Stimulated activated effector memory CD8-positive, alpha-beta T cell treated with anti-CD3 and anti-CD28 coated beads, Interleukin-12 subunit alpha, Interleukin-12 subunit beta, amount 100 ng/mL, for 72 hours (primary cell): ENCODE data around the gene NCR3LG1.

Source experiments
- ATAC-seq: fragments of 150-1000 bp; cut with Tn5 transposase; 2 replicates; pipeline ENCODE4 v1.10.0; 2021
- DNase-seq, 2 donors: peaks; one replicate each; pipeline ENCODE4 v3.0.0; 2021 to 2022; ENCODE audit warnings: low spot score in 2 of 2
- H3K27ac Mint-ChIP-seq: one replicate; pipeline ENCODE4 v1.8.0; 2022; ENCODE audit warnings: mild to moderate bottlenecking, mixed read lengths
- H3K36me3 Mint-ChIP-seq: one replicate; pipeline ENCODE4 v1.8.0; 2022; ENCODE audit warnings: mild to moderate bottlenecking, mixed read lengths
- H3K4me1 Mint-ChIP-seq: one replicate; pipeline ENCODE4 v1.8.0; 2022; ENCODE audit warnings: mixed read lengths
- H3K4me3 Mint-ChIP-seq: one replicate; pipeline ENCODE4 v1.8.0; 2022; ENCODE audit warnings: mild to moderate bottlenecking, mixed read lengths
- H3K9me3 Mint-ChIP-seq: one replicate; pipeline ENCODE4 v1.8.0; 2022; ENCODE audit warnings: mixed read lengths

Gene NCR3LG1

GRCh38 chr11:17353821-17354600 is 2.4 kb downstream of the NCR3LG1 start:
- H3K27ac Mint-ChIP-seq = peak overlapping the region; percentile 84
- H3K4me1 Mint-ChIP-seq = peaks cover 43% of the 10 kb centered on the region
- DNase-seq = no peak
- peaks cover 27% of the 10 kb centered on the region for H3K36me3 Mint-ChIP-seq
- peak overlapping the region; percentile 80 for H3K4me3 Mint-ChIP-seq
- no peak for ATAC-seq
- no peaks in the 10 kb centered on the region for H3K9me3 Mint-ChIP-seq

- H3K4me3 Mint-ChIP-seq = peak overlapping the region; percentile 80
- peaks cover 43% of the 10 kb centered on the region for H3K4me1 Mint-ChIP-seq
- peak overlapping the region; percentile 84 for H3K27ac Mint-ChIP-seq
- peaks cover 33% of the 10 kb centered on the region for H3K36me3 Mint-ChIP-seq
- peak; percentile 60 to 81 for DNase-seq
- H3K9me3 Mint-ChIP-seq = no peaks in the 10 kb centered on the region
- peak; percentile 49 for ATAC-seq
Observed at GRCh38 chr11:17354601-17354991, 3.0 kb downstream of the NCR3LG1 start.

DNA sequence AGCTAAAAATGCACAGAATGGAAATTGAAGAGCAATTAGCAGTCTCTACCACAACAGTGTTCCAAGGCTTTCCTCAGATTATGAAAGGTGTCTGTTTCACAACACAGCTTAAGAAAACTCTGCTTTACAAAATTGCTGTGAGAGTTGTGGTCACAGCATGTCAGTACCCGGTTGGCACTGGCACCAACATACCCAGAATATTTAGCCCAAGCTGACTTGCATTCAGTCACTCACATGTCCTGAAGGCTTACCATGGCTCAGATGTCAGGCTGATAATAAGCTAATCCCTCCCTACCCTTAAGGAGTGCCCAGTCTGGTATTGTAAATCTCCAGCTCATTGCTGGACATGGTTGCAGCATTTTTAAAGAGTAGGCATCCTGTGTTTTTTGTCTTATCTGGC is 14.9 kb downstream of the NCR3LG1 start:
- no peak for ATAC-seq
- Mint-ChIP-seq H3K27ac (no peak overlapping the region), H3K36me3 (peaks cover 50% of the 10 kb centered on the region), H3K9me3 (peaks cover 17% of the 10 kb centered on the region), H3K4me3 (no peak overlapping the region), H3K4me1 (peaks cover 20% of the 10 kb centered on the region)
- no peak for DNase-seq

- no peak for DNase-seq
- Mint-ChIP-seq H3K4me3 (no peak overlapping the region), H3K9me3 (peaks cover 26% of the 10 kb centered on the region), H3K36me3 (peaks cover 49% of the 10 kb centered on the region), H3K27ac (peak overlapping the region; percentile 54), H3K4me1 (peaks cover 16% of the 10 kb centered on the region)
- ATAC-seq = peak; percentile 68
Observed at GRCh38 chr11:17368551-17368950, 17.0 kb downstream of the NCR3LG1 start.

- Mint-ChIP-seq H3K27ac (peak overlapping the region; percentile 54), H3K4me3 (no peak overlapping the region), H3K4me1 (peaks cover 14% of the 10 kb centered on the region), H3K36me3 (peaks cover 45% of the 10 kb centered on the region), H3K9me3 (peaks cover 26% of the 10 kb centered on the region)
- no peak for DNase-seq
- ATAC-seq = peak; percentile 71
Observed at GRCh38 chr11:17369094-17369493, 17.5 kb downstream of the NCR3LG1 start.

DNA sequence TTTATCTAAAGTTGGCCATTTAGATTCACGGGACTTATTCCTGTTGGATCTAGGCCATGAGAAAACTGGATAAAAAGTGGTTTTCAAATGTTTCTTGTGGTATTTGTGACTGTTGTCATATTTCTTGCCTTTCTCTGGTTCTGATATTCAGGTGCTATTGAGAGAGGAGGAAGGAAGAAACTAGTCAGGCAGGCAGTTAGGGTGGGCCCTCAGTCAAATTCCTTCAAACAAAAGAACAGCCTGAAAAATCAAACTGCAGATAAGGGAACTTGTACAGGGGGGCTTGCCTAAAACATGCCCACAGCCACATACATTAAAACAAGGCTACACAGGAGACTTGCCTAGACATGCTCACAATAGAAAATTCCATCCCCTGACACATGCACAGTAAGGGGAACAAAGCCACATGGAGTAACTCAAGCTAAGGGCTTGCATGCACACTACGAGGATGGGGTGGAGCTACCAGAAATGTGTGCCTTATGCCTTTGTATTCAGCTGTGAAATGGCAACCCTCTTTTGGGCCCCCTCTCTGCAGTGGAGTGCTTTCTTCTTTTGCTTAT is 18.2 kb downstream of the NCR3LG1 start:
- ATAC-seq (no peak), DNase-seq (no peak)
- Mint-ChIP-seq H3K36me3 (peaks cover 45% of the 10 kb centered on the region), H3K4me3 (no peak overlapping the region), H3K4me1 (peaks cover 14% of the 10 kb centered on the region), H3K9me3 (peaks cover 26% of the 10 kb centered on the region), H3K27ac (no peak overlapping the region)

DNA sequence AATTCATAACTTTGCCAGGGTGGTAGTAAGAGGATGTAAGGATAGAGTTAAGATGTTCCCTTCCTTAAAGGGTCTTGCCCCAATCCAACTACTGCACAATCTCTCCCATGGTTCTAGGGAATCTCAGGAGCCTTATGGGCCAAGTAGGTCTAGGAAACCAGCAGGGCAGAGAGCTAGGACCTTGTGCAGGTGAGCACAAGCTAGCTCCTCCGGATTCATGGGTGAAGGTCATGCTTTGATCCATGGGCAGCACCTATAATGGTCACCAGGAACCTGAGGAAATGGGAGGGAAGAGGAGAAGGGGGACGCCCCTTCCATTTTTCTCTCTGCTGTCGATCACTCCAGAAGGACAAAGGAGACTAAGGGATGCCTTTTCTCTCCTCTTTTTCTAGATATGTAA is 20.0 kb downstream of the NCR3LG1 start:
- Mint-ChIP-seq H3K36me3 (peaks cover 44% of the 10 kb centered on the region), H3K4me3 (no peak overlapping the region), H3K4me1 (peaks cover 14% of the 10 kb centered on the region), H3K27ac (no peak overlapping the region), H3K9me3 (peaks cover 26% of the 10 kb centered on the region)
- ATAC-seq = no peak
- no peak for DNase-seq

DNA sequence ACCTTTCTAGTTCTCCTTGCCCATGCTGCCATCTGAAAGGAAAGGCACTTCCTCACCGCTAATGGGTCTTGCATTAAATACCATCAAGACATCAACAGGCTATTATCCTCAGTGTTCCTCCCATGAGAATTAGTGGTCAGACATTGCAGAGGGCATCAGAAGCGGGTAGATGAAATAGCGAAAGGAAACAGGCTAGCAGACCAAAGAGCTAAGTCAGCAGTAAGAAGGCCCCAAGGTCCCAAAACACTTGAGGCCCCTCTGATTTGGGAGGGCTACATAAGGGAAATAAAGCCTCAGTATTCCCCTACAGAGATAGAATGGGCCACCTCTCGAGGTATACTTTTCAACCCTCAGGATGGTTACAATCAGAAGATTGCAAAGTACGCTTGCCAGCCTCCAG is 23.9 kb downstream of the NCR3LG1 start:
- Mint-ChIP-seq H3K27ac (no peak overlapping the region), H3K4me1 (no peaks in the 10 kb centered on the region), H3K9me3 (peaks cover 17% of the 10 kb centered on the region), H3K4me3 (no peak overlapping the region), H3K36me3 (peaks cover 27% of the 10 kb centered on the region)
- DNase-seq (no peak), ATAC-seq (no peak)

DNA sequence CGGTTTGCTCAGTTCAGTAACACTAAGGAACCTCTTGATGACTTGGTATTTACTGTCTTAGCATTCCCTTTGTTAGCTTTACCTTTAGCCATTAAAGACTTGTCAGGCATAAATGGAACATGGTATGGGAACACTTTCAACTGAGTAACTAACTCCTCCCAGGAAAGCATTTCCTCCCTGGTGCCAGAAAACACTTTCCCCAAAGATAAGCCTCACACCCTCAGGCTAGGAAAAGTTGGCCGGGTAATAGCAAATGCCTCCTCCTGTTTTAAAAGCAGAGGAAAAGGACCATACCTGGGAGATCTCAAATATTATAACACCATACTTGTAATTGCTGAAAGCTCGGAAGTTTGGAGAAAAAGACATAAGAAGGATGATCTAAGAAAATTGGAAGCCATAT is 24.9 kb downstream of the NCR3LG1 start:
- ATAC-seq (no peak), DNase-seq (no peak)
- H3K36me3 Mint-ChIP-seq = peaks cover 18% of the 10 kb centered on the region
- H3K9me3 Mint-ChIP-seq = peaks cover 9% of the 10 kb centered on the region
- no peaks in the 10 kb centered on the region for H3K4me1 Mint-ChIP-seq
- no peak overlapping the region for H3K4me3 Mint-ChIP-seq
- H3K27ac Mint-ChIP-seq = no peak overlapping the region

GRCh38 chr11:17378655-17379054 is 27.1 kb downstream of the NCR3LG1 start:
- Mint-ChIP-seq H3K4me3 (no peak overlapping the region), H3K9me3 (no peaks in the 10 kb centered on the region)
- no peak for ATAC-seq

GRCh38 chr11:17379383-17380180 is 28.0 kb downstream of the NCR3LG1 start:
- no peak overlapping the region for H3K4me3 Mint-ChIP-seq
- H3K36me3 Mint-ChIP-seq = peaks cover 8% of the 10 kb centered on the region
- no peak overlapping the region for H3K27ac Mint-ChIP-seq
- H3K9me3 Mint-ChIP-seq = no peaks in the 10 kb centered on the region
- H3K4me1 Mint-ChIP-seq = no peaks in the 10 kb centered on the region
- ATAC-seq (no peak), DNase-seq (no peak)

More at GRCh38 chr11:17378655-17379054, 27.1 kb downstream of the NCR3LG1 start:
- Mint-ChIP-seq H3K27ac (peak overlapping the region; percentile 29), H3K4me1 (no peaks in the 10 kb centered on the region), H3K36me3 (peaks cover 8% of the 10 kb centered on the region)
- no peak for DNase-seq

GRCh38 chr11:17381156-17381555 is 29.6 kb downstream of the NCR3LG1 start:
- H3K27ac Mint-ChIP-seq = no peak overlapping the region
- H3K36me3 Mint-ChIP-seq = peaks cover 8% of the 10 kb centered on the region
- H3K9me3 Mint-ChIP-seq = no peaks in the 10 kb centered on the region
- H3K4me3 Mint-ChIP-seq = no peak overlapping the region
- DNase-seq (no peak), ATAC-seq (no peak)
- H3K4me1 Mint-ChIP-seq = no peaks in the 10 kb centered on the region

DNA sequence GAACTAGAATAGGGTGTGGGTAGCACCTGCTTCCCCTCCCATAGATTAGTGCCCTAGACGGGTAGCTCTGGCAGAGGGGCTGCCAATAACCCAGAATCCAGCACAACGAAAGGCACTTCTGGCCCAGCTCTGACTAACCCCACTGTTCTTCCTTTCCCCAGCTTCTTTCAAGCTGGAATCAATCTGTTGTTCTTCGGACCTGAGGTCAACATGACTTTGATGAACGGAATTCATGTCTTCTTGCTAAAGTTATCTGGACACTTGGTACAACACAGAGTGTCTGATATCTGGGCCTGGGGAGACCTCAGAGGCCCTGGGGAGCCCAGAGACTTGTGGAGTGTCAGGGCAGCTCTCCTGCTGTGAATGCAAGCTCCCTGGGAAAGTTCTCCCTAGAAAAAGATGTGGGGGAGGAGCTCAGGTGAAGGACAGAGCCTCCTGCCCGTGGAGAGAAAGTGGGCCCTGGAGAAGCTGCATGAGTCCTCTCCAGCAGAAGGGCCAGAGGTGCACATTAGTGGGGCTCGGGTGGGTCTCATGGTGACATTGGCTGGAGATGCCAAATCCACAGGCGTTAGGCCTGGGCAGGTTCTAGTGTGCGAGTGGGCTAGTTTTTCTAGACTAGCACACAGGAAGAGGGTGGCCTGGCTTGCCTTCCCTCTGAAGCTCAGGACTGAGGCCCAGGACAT is 30.6 kb downstream of the NCR3LG1 start:
- ATAC-seq = no peak
- H3K9me3 Mint-ChIP-seq = no peaks in the 10 kb centered on the region
- no peak overlapping the region for H3K4me3 Mint-ChIP-seq
- H3K27ac Mint-ChIP-seq = no peak overlapping the region
- H3K4me1 Mint-ChIP-seq = peaks cover under 1% of the 10 kb centered on the region
- DNase-seq = no peak
- H3K36me3 Mint-ChIP-seq = no peaks in the 10 kb centered on the region

- H3K9me3 Mint-ChIP-seq = no peaks in the 10 kb centered on the region
Observed at GRCh38 chr11:17383461-17383860, 31.9 kb downstream of the NCR3LG1 start.

DNA sequence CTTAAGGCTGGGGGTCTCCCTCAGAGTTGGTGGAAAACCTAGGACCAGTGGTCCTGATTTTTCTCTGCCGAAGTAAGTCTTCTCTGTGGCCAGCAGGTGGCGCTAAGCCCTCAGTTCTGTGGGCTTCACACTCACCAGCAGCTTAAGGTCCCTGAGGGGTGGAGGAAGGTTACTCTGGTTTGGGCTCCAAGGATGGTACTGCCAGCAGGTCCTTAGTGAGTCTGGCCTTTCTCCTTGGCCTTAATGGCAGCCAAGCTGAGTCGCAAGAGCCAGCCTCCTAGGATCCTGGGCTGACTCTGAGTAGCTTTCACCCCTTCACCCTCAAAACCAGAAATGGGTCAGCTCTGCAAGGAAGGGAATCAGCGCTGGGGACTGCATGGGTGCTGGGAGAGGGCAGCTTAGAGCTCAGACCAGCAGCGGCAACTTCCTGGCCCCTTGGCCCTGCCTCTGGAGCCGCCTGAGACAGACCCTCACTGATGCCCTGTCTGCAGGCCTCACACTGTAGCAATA is 32.5 kb downstream of the NCR3LG1 start:
- H3K4me1 Mint-ChIP-seq = peaks cover 8% of the 10 kb centered on the region
- DNase-seq (peak; percentile 67 to 82), ATAC-seq (peak; percentile 61)
- H3K9me3 Mint-ChIP-seq = no peaks in the 10 kb centered on the region
- no peaks in the 10 kb centered on the region for H3K36me3 Mint-ChIP-seq
- H3K4me3 Mint-ChIP-seq = no peak overlapping the region
- H3K27ac Mint-ChIP-seq = no peak overlapping the region

More at GRCh38 chr11:17383461-17383860, 31.9 kb downstream of the NCR3LG1 start:
- H3K4me1 Mint-ChIP-seq = peaks cover 8% of the 10 kb centered on the region
- no peaks in the 10 kb centered on the region for H3K36me3 Mint-ChIP-seq
- ATAC-seq = no peak
- no peak overlapping the region for H3K4me3 Mint-ChIP-seq
- H3K27ac Mint-ChIP-seq = no peak overlapping the region
- no peak for DNase-seq
